ENCODE results near the gene ZNF771. TPM values are rescaled to one million over a fixed set of nuclear protein-coding genes. Genes with fewer than 3 reads are reported as not detected.

The ZNF771 gene
- polyA plus RNA-seq, 1 of the 3 experiments (the other 2 are of a cell fraction) = 20.4 TPM

GRCh38 chr16:30434852-30435251 lies 27.4 kb downstream of the ZNF771 start:
- Histone ChIP-seq H3K27me3 (ENCODE audit: insufficient read depth) (no peaks in the 10 kb centered on the region), H3K9me2 (no peaks in the 10 kb centered on the region), H3K27ac (ENCODE audit: low read depth in 2 of 2, low read length in 1 of 2) (no peak overlapping the region), H3K9me3 (no peaks in the 10 kb centered on the region), H2AFZ (ENCODE audit: low read depth) (no peak overlapping the region), H3K4me2 (no peak overlapping the region), H3F3A (replicated peaks; ENCODE audit: insufficient read depth) (no peaks in the 10 kb centered on the region), H3K4me1 (ENCODE audit: control insufficient read depth in 1 of 2, insufficient read depth in 2 of 2, low read depth in 1 of 2, low read length in 1 of 2) (peaks cover 0 to 4% of the 10 kb centered on the region in 2 experiments; a peak in 1 of 4 replicates), H4K20me1 (ENCODE audit: insufficient read depth) (no peaks in the 10 kb centered on the region), H3K36me3 (replicated peaks in 1 of 2; ENCODE audit: control insufficient read depth in 1 of 2, insufficient read depth in 2 of 2, low read length in 1 of 2) (no peaks in the 10 kb centered on the region), H3K4me3 (ENCODE audit: low read depth in 2 of 2, low read length in 1 of 2) (no peak overlapping the region), H3K9ac (no peak overlapping the region), H3K79me2 (ENCODE audit: insufficient read depth) (no peaks in the 10 kb centered on the region)
- CTCF ChIA-PET = interaction anchor here (0.7 to 0.8 kb wide), 2 partner anchors 17 to 48 kb away, joined by 3 to 4 read pairs; no protein-coding TSS in a partner anchor
- POLR2A ChIA-PET = no interaction called here
- no peak for DNase-seq
- no peak for TF ChIP-seq EP300 (IDR thresholded peaks at IDR 0.05; ENCODE audit: borderline replicate concordance in 1 of 2, low read depth in 1 of 2, low read length in 1 of 2)
- no peak for TF ChIP-seq YY1 (IDR thresholded peaks at IDR 0.05; ENCODE audit: low read depth)
- 47% methylated on average over 4 of the region's 4 CpGs for WGBS (ENCODE audit: low lambda C conversion rate)

- H3F3A ChIP-seq (replicated peaks; ENCODE audit: insufficient read depth) = no peaks in the 10 kb centered on the region
- CTCF ChIA-PET = interaction anchor here (1.4 to 1.6 kb wide), 2 partner anchors 12 to 98 kb away, joined by 4 to 5 read pairs; no protein-coding TSS in a partner anchor
- no peak overlapping the region for H3K4me2 ChIP-seq
- H3K79me2 ChIP-seq (ENCODE audit: insufficient read depth) = no peaks in the 10 kb centered on the region
- no peak overlapping the region for H3K27ac ChIP-seq (ENCODE audit: low read depth in 2 of 2, low read length in 1 of 2)
- no peaks in the 10 kb centered on the region for H3K36me3 ChIP-seq (replicated peaks in 1 of 2; ENCODE audit: control insufficient read depth in 1 of 2, insufficient read depth in 2 of 2, low read length in 1 of 2)
- H4K20me1 ChIP-seq (ENCODE audit: insufficient read depth) = no peaks in the 10 kb centered on the region
- H3K4me1 ChIP-seq (ENCODE audit: control insufficient read depth in 1 of 2, insufficient read depth in 2 of 2, low read depth in 1 of 2, low read length in 1 of 2) = no peaks in the 10 kb centered on the region
- DNase-seq = no peak
- H3K9me2 ChIP-seq = no peaks in the 10 kb centered on the region
- H3K27me3 ChIP-seq (ENCODE audit: insufficient read depth) = no peaks in the 10 kb centered on the region
- POLR2A ChIA-PET = no interaction called here
- WGBS (ENCODE audit: low lambda C conversion rate) = 74% methylated on average over 3 of the region's 3 CpGs
- H3K4me3 ChIP-seq (ENCODE audit: low read depth in 2 of 2, low read length in 1 of 2) = no peak overlapping the region; a peak in 1 of 4 replicates
- no peak overlapping the region for H3K9ac ChIP-seq
- TF ChIP-seq IRF3 (IDR thresholded peaks at IDR 0.05; ENCODE audit: low read depth, low read length) (no peak), MEF2A (IDR thresholded peaks at IDR 0.05; ENCODE audit: borderline replicate concordance, low read depth) (no peak), NRF1 (IDR thresholded peaks at IDR 0.05; ENCODE audit: low read depth, low read length) (no peak), RAD21 (IDR thresholded peaks at IDR 0.05; ENCODE audit: low read length) (no peak), RCOR1 (IDR thresholded peaks at IDR 0.05; ENCODE audit: low read length) (no peak), CHD2 (IDR thresholded peaks at IDR 0.05; ENCODE audit: low read length, partially characterized antibody) (no peak), FOXJ3 (CRISPR knock-in tag; IDR thresholded peaks at IDR 0.05) (no peak), MXI1 (IDR thresholded peaks at IDR 0.05; ENCODE audit: low read depth, low read length) (no peak), GABPA (IDR thresholded peaks at IDR 0.05; ENCODE audit: low read depth) (no peak), NFIC (IDR thresholded peaks at IDR 0.05; ENCODE audit: borderline replicate concordance) (no peak), PBX3 (IDR thresholded peaks at IDR 0.05) (no peak), USF1 (IDR thresholded peaks at IDR 0.05; ENCODE audit: borderline replicate concordance, low read depth) (no peak), FOXM1 (IDR thresholded peaks at IDR 0.05; ENCODE audit: low read depth) (no peak), USF2 (IDR thresholded peaks at IDR 0.05; ENCODE audit: borderline replicate concordance, low read depth, low read length) (no peak), YY1 (IDR thresholded peaks at IDR 0.05; ENCODE audit: low read depth) (no peak)
- H3K9me3 ChIP-seq = no peaks in the 10 kb centered on the region
- no peak overlapping the region for H2AFZ ChIP-seq (ENCODE audit: low read depth)
These were observed 30.2 kb downstream of the ZNF771 start for GRCh38 chr16:30437511-30438046.
